Measurements from ENCODE around the gene FRMD8. TPM values are rescaled to one million over a fixed set of nuclear protein-coding genes. Genes with fewer than 3 reads are reported as not detected.
A peak's percentile ranks its signal among the peaks of the same experiment; 100 is the strongest.

The FRMD8 gene
- polyA plus RNA-seq, 3 donors = 16.5 to 30.6 (median 17.3) TPM

- WGBS, 3 donors = 7 to 22% (median 9%) methylated on average over 9 of the region's 9 CpGs
- H3K27ac ChIP-seq (ENCODE audit: low read depth, low read length) = no peak overlapping the region
Observed at GRCh38 chr11:65429068-65429681, 42.7 kb downstream of the FRMD8 start.

DNA sequence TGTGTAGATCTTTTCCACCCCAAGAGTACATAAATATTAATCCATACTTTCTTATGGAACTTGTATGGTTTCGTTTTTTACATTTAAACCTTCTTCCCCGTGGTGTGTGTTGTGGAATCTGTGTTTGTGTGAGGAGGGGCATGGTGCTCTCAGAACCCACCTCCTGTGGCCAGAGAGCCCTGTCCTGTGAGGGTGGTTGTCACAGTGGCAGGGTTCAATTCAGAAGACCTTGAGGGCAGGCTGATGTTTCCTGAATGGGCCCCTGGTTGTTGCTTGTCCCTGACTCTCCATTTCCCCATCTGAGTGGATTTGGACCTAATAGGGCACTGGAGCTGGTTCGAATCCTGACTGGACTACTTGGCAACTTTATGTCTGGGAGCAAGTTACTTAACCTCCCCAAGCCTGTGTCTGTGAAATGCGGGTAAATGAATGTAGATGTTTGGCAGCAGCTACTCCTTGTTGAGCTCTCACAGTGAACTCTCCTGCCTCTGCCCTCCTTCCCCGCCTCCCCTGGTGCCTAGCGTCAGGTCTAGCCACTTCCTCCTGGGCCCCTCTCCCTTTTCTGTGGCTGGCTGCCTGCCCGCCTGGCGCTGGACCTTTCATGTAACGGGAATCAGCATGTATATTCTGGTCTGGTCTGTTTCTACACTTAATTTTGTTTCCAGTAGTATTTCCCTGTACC, 43.4 kb downstream of the FRMD8 start:
- 3 to 18% (median 4%) methylated on average over 9 of the region's 9 CpGs for WGBS, 3 donors
- H3K27ac ChIP-seq (ENCODE audit: low read depth, low read length) = no peak overlapping the region

DNA sequence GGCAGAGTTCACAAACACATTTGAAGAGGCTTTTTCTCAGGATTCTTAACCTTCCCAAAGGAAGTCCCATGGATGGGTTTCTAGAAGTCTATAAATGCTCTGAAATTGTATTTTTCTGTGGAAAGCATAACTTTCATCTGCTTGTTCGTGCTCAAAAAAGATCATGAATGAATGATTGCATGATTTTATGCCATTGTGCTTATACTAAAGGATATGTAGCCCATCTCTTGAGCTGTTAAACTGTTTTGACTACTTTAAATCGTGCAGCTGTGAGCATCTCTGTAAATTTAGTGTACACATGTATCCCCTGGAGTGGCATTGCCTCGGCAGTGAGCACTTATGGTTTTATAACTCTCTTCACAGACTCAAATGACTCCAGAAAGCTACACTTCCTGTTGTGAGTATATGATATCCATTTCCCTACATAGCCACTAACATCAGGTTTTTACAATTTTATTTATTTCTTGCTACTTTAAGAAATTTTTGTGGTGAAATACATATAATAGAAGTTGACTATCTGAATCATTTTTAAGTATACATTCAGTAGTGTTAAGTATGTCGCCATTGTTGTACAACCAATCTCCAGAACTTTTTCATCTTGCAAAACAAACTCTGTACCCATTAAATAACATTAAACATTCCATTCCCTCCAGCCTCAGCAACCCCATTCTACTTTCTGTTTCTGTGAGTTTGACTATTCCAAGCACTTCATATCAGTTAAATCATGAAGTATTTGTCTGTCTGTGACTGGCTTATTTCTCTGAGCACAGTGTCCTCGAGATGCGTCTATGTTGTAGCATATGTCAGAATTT, 44.2 kb downstream of the FRMD8 start:
- WGBS, 3 donors = 22 to 50% (median 31%) methylated on average over 6 of the region's 6 CpGs
- H3K27ac ChIP-seq (ENCODE audit: low read depth, low read length) = no peak overlapping the region

GRCh38 chr11:65431451-65432099, 45.1 kb downstream of the FRMD8 start:
- WGBS, 3 donors = 34 to 67% (median 42%) methylated on average over 4 of the region's 4 CpGs
- H3K27ac ChIP-seq (ENCODE audit: low read depth, low read length) = no peak overlapping the region

DNA sequence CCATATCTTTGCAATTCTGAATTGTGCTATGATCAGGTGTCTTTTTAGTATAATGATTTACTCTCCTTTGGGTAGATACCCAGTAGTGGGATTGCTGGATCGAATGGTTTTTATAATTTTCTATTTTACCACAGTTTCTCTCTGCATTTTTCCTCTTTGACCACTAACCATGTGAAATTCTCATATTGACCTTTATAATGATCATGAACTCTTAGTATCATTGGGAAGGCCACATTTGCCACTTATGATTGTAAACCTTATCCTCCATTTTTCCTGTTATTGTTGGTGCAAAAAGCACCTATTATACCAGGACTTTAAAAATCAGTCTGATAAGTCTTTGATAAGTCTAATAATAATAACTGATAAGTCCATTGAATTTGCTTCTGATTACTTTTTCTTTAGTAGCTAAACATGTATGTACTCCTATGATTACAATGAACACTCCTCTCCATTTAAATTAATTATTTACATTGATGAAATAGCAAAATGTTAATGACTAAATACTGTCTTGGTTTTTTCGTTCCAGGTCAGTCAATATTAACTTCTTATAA, 45.7 kb downstream of the FRMD8 start:
- H3K27ac ChIP-seq (ENCODE audit: low read depth, low read length) = no peak overlapping the region
- WGBS, 3 donors = 49 to 76% (median 52%) methylated on average over 2 of the region's 2 CpGs

DNA sequence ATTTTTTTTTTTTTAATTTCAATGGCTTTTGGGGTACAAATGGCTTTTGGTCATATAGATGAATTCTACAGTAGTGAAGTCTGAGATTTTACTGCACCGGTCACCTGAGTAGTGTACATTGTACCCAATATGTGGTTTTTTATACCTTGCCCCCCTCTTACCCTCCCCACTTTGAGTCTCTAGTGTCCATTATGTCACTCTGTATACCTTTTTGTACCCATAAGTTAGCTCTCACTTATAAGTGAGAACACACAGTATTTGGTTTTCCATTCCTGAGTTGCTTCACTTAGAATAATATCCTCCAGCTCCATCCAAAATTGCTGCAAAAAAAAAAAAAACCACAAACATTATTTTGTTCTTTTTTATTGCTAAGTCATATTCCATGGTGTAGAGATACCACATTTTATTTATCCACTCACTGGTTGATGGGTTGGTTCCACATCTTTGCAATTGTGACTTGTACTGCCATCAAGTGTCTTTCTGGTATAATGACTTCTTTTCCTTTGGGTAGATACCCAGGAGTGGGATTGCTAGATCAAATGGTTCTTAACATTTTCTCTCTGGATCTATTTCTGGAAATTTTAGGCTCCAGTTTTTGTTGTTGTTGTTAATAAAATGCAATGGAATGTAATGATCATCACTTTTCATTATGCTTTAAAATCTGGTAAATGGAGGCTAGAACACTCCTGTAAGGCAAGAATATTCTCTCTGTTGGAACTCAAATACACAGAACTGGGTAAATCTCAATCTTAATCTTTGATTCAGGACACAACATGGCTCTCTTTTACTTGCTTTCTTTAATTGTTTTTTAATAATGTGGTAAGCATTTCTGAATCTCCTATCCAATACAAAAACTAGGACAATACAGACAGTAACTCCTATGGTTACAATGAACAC, 46.5 kb downstream of the FRMD8 start:
- 91 to 96% (median 94%) methylated on average over 1 of the region's 1 CpG for WGBS, 3 donors
- H3K27ac ChIP-seq (ENCODE audit: low read depth, low read length) = no peak overlapping the region

GRCh38 chr11:65433657-65434056, 47.2 kb downstream of the FRMD8 start:
- 93 to 100% (median 97%) methylated on average over 2 of the region's 2 CpGs for WGBS, 3 donors
- no peak overlapping the region for H3K27ac ChIP-seq (ENCODE audit: low read depth, low read length)

DNA sequence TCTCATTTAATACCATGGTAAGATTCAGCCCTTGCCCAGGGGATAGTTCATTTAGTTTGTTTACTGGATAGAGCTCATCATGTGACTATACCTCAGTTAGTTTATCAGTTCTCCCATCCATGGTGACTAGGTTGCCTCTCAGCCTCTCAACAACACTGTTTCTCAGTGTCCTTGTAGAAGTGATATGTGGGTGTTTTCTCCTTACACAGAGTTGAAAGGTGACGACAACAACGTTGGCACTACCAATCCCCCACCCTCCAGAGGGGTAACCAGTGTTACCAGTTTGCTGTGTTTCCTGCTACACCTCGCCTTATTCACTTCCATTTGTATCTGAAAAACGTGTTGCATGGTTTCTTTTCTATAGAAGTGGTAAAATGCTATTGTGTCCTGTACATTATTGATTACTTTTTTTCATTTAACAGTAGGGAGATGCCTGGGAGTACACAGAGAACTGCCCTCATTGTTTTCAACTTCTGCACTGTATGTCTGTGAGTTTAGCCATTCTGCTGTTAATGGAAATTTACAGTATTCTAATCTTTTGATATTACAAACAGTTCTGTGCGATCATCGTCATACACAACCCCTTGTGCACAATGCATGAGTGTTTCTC, 47.7 kb downstream of the FRMD8 start:
- WGBS, 3 donors = 55 to 69% (median 60%) methylated on average over 6 of the region's 6 CpGs
- H3K27ac ChIP-seq (ENCODE audit: low read depth, low read length) = no peak overlapping the region

GRCh38 chr11:65434667-65435410, 48.4 kb downstream of the FRMD8 start:
- no peak overlapping the region for H3K27ac ChIP-seq (ENCODE audit: low read depth, low read length)
- 86 to 90% (median 89%) methylated on average over 5 of the region's 5 CpGs for WGBS, 3 donors

GRCh38 chr11:65435411-65435931, 49.0 kb downstream of the FRMD8 start:
- WGBS, 3 donors = 76 to 84% (median 84%) methylated on average over 9 of the region's 9 CpGs

DNA sequence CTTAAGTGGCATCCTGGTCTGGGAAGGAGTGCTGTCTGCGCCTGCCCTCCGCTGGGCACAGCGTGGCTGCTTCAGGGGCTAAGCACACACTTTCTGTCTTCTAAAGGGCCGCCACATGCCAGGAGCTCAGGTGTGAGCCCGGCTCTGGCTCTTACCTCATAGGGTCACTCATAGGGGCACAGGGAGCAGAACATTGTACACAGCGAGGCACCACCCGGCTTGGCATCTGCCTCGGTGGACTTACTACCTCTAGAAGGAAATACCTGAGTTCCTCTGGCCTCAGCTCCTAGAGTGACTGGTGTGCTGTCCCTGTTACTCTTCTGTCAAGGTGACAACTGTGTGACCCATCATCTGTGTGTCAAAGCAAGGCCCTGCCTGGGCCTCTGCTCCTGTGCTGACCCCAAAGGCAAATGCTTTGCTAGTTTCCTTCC, 49.6 kb downstream of the FRMD8 start:
- H3K27ac ChIP-seq (ENCODE audit: low read depth, low read length) = no peak overlapping the region
- WGBS, 3 donors = 79 to 94% (median 87%) methylated on average over 8 of the region's 8 CpGs

More at GRCh38 chr11:65435411-65435931, 49.0 kb downstream of the FRMD8 start:
- no peak overlapping the region for H3K27ac ChIP-seq (ENCODE audit: low read depth, low read length)

DNA sequence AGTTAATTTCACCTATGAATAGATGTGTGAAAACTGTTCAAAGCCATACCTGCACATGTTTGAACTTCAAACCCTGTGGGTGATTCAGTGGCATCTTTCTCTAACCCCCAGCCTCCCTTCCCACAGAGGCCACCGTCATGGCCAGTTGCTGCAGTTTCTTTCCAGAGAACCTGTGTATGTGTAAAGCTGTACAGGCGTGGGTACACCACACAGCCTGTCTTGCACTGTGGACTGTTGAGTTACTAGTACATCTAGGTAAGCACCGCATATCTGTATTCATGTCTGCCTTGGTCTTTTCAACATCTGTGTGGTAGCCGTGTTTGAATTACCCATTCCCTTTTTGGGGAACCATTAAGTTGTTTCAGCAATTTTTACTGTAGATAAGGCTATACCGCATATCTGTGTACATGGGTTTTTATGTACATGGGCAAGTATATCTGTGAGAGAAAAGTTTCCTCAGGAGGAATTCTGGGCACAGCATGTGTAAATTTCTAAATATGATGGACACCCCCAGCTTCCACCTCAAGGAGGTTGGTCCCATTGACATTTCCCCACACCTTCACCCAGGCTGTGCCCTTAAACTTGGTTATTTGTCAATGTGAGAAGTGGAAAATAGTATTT, 50.1 kb downstream of the FRMD8 start:
- no peak overlapping the region for H3K27ac ChIP-seq (ENCODE audit: low read depth, low read length)
- 76 to 86% (median 79%) methylated on average over 5 of the region's 5 CpGs for WGBS, 3 donors

DNA sequence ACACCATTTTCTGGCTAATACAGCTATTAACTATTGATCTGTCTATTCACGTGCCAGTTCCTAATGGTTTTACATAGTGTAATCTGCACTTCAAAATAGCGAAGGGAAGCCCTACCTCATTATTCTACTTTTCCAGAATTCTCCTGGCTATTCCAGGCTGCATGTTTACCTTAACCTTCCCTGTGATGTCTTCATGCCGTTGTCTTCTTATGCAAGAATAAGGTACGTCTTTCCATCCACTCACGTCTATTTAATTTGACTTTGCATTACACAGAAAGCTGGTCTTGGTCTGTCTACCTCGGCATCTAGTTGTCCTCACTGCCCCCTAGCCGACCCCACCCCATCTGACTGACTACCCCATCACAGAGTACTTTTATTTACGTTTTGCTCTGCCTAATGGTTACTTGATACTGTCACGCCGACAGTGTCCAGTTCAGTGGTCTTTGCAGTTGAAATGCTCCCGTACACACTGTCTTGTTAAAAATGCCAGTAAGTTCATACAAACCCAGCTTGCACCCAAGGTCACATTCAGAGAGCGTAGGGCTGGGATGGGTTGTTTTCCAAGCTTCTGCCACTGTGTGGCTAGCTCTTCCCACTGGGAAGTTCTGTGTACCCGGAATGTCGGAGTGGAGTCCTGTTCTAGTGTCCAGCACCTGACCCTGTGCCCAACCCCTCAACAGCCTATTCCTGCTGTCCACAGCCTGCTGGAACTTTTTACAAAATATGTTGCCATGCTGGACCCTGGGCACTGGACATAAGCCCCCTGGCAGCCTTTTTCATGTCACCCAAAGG, 51.2 kb downstream of the FRMD8 start:
- H3K27ac ChIP-seq (ENCODE audit: low read depth, low read length) = peak overlapping the region; percentile 8
- WGBS, 3 donors = 71 to 81% (median 78%) methylated on average over 14 of the region's 14 CpGs

DNA sequence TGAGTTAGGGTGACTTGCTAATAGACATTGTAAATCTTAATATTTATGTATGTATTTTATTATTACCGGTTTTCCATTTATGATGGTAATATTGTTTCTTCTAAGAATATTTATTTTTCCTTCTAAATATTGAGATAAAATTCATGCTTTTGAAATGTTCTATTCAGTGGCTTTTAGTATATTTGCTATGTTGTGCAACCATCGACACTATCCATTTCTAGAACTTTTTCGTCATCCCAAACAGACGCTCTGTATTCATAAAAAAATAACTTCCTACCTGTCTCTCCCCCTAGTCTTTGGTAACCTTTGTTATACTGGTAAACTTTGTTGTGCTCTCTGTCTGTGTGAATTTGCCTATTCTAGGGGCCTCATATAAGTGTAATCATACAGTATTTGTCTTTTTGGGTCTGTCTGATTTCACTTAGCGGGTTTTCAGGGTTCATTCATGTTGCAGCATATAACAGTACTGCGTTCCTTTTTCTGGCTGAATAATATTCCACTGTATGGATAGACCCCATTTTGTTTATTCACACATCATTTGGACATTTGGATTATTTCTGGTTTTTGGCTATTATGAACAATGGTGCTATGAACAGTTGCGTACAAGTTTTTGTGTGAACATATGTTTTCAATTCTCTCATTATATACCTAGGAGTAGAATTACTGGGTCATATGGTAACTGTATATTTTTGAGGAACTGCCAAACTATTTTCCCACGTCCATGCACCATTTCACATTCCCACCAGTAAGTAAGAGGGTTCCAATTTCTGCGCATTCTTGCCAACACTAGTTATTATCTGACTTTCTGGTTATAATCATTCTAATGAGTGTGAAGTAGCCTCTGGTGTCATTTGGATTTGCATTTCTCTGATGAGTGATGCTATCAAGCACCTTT, 52.1 kb downstream of the FRMD8 start:
- 82 to 85% (median 82%) methylated on average over 9 of the region's 9 CpGs for WGBS, 3 donors
- no peak overlapping the region for H3K27ac ChIP-seq (ENCODE audit: low read depth, low read length)

Data from adipose tissue (tissue), 3 donors.